ENCODE results near the gene GAPT. TPM values are rescaled to one million over a fixed set of nuclear protein-coding genes. Genes with fewer than 3 reads are reported as not detected.

Gene GAPT
- total RNA-seq (2022; extraction: Qiagen RNA extraction), result not detected in 5 replicates

DNA sequence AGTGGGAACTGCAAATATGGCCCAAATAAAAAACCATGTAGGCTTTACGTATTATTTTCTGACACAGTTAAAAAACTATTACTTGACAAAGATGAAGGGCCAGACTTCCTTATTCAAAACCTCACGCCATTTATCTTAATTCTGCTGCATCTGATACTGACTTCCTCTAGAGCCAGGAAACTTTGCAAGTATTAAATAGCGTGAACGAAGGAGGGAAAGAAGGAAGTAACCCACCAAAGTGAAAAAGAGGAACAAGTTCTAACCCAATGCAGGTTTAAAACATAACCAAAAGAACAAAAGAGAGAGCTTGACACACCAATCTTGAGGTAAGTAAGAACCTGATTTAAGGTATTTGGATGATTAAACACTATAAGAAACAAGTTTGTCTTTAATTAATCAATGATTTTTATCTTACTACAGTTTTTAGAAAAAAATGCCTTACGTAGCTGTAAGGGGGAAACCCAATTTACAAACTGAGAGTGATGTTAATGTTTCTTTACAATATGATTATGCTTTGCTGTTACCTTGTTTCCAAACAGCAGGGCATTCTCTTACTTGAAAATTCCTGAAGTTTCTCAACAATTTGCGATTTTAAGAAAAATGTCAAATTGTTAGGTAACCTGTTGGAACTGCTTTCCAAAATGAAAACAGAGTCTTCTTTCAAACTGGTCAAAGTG is at the start of gene GAPT:
Gene GAPT (plus strand): TSS at position 220 of the 677 bp plus-strand sequence. CDS start 3,102 bp downstream, outside the sequence.

GRCh38 chr5:58460002-58460731 is 31.1 kb upstream of the GAPT start, which contains the start of gene PLK2:
Gene PLK2 (minus strand): TSS chr5:58460086. CDS start chr5:58459959, 127 bp downstream.

Other genes starting within 250 kb of the GAPT start
- gene PLK2, start 31.3 kb upstream of the GAPT start, total RNA-seq (2022; extraction: Qiagen RNA extraction), result 34.3 to 39.3 TPM (median 37.0 TPM) in 5 replicates
- gene RAB3C, start 91.6 kb downstream of the GAPT start, total RNA-seq (2022; extraction: Qiagen RNA extraction), result not detected in 5 replicates